Lung (tissue), 12 donors: Measurements from ENCODE around the gene GRM8. TPM values are rescaled to one million over a fixed set of nuclear protein-coding genes. Genes with fewer than 3 reads are reported as not detected.

Experiments used
- ATAC-seq: fragments of 200-7000 bp; cut with Tn5 transposase; one replicate; pipeline ENCODE4 v1.9.1; 2020; ENCODE audit warnings: moderate number of reproducible peaks; ENCODE audit not compliant: insufficient read depth, low FRiP score
- DNase-seq, 3 donors: peaks; one replicate each; pipeline ENCODE4 v3.0.0-alpha.2; 2013 to 2017
- H3K27ac ChIP-seq, 2 donors: one replicate each; pipeline ENCODE4 v1.5.1; 2013; ENCODE audit warnings: mild to moderate bottlenecking in 2 of 2, moderate library complexity in 2 of 2, control low read depth in 1 of 2, inconsistent platforms in 1 of 2, low read depth in 1 of 2, low read length in 1 of 2
- H3K27me3 ChIP-seq, 3 donors: one replicate each; pipeline ENCODE4 v1.5.1; 2013; ENCODE audit warnings: low read length in 2 of 3; ENCODE audit not compliant: control insufficient read depth in 3 of 3, insufficient read depth in 3 of 3
- H3K36me3 ChIP-seq, 4 donors: one replicate each; pipeline ENCODE4 v1.5.1; 2013; ENCODE audit warnings: low read length in 4 of 4, mild to moderate bottlenecking in 1 of 4, moderate library complexity in 1 of 4; ENCODE audit not compliant: control insufficient read depth in 4 of 4, insufficient read depth in 4 of 4
- H3K4me1 ChIP-seq, 5 donors: one replicate each; pipeline ENCODE4 v1.5.1; 2013; ENCODE audit warnings: low read length in 5 of 5, mild to moderate bottlenecking in 2 of 5, moderate library complexity in 1 of 5; ENCODE audit not compliant: control insufficient read depth in 5 of 5, insufficient read depth in 5 of 5
- H3K4me3 ChIP-seq: one replicate; pipeline ENCODE4 v1.5.1; 2013; ENCODE audit warnings: mild to moderate bottlenecking, control low read depth, moderate library complexity
- H3K9ac ChIP-seq, 2 donors: one replicate each; pipeline ENCODE4 v1.5.1; 2013; ENCODE audit warnings: low read length in 2 of 2, control low read depth in 1 of 2; ENCODE audit not compliant: insufficient read depth in 1 of 2
- H3K9me3 ChIP-seq, 4 donors: one replicate each; pipeline ENCODE4 v1.5.1; 2013; ENCODE audit warnings: low read length in 3 of 4, mild to moderate bottlenecking in 1 of 4, moderate library complexity in 1 of 4; ENCODE audit not compliant: control insufficient read depth in 4 of 4, insufficient read depth in 3 of 4
- CTCF ChIP-seq: IDR thresholded peaks from 2 replicates; pipeline ENCODE4 v1.5.1; 2012; ENCODE audit warnings: mild to moderate bottlenecking; ENCODE audit errors: control extremely low read depth, extremely low read depth
- WGBS, 2 donors: extraction: QIAGEN DNeasy Blood & Tissue Kit; methylation state at CpG; one replicate each; pipeline ENCODE4 v1.1.7; 2013; 5-methylcytosine and 5-hydroxymethylcytosine counted together
- polyA plus RNA-seq, 2 donors: library from polyadenylated mRNA; stranded (reverse); fragments of 200-250 nt; gene quantifications; one replicate each; pipeline ENCODE4 v1.2.1, GENCODE V29; 2013
- total RNA-seq, 2 donors: library from RNA; depleted of rRNA in 1 of 2; stranded (reverse); fragments of >200 nt in 1 of 2; gene quantifications; one replicate each; pipeline ENCODE4 v1.2.1, GENCODE V29; 2014 to 2021
- donor health status: control.
- donor health status: control.
- donor health status: Bipolar disorder and iron deficiency.
- donor health status: healthy.
- donor health status: DM: yes; HTN: yes; CAD: no.

GRM8 gene
- total and polyA plus RNA-seq, 4 donors: 0.01 to 0.83 (median 0.24) TPM; not detected in 1

DNA sequence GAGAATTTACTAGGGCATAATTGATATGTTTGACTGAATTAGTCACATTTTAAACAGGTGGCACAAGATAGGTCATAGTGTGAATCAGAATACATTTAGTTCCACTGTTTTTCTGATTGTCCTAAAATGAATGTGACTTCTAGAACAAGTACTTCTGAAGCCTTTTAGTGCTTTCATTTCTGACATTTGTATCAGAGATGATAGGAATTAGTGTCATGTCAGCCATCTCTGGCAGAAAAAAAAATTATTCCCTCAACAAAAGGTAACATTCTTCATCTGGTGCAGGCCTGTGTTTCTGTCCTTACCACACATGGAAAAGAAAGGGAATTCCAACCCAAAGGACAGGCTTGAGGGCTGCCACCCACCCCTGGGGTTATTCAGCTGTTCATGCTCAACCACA lies 21.3 kb downstream of the GRM8 start:
- Histone ChIP-seq H3K36me3 (no peaks in the 10 kb centered on the region), H3K4me1 (no peaks in the 10 kb centered on the region), H3K27me3 (no peaks in the 10 kb centered on the region), H3K4me3 (no peak overlapping the region), H3K9ac (no peak overlapping the region), H3K27ac (no peak overlapping the region), H3K9me3 (no peaks in the 10 kb centered on the region)
- ATAC-seq: no peak
- TF ChIP-seq CTCF: no peak
- DNase-seq: no peak

DNA sequence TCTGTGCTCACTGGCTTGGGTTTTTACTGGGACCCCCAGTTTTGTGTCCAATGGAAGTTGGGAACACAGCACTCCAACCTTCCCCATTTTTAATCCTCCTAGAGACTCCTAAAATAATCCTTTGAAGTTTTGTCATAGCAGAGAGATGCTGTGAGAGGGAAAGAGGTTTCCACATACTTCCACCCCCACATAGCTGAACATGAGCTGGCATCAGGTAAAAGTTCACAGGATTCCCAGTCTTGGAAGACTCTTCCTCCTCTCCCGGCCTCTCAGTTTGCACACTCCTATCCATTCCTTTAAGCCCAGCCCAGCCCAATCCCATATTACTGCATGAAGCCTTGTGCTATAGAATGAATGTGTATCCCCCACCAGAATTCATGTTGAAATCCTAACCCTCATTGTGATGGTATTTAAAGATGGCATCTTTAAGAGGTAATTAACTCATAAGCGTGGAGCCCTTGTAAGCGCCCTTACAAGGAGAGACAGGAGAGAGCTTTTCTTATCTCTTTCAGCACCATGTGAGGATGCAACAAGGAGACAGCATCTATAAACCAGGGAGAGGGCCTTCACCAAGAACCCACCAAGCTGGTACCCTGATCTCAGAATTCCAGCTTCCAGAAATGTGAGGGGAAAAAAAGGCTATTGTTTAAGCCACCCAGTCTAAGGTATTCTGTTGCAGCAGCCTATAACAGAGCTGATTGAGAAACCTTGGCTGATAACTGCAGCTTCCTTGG lies 22.4 kb downstream of the GRM8 start:
- H3K9me3 ChIP-seq: no peaks in the 10 kb centered on the region
- no peak for TF ChIP-seq CTCF
- ATAC-seq (no peak), DNase-seq (no peak)
- no peak overlapping the region for H3K9ac ChIP-seq
- no peak overlapping the region for H3K4me3 ChIP-seq
- H3K27me3 ChIP-seq: no peaks in the 10 kb centered on the region
- H3K27ac ChIP-seq: no peak overlapping the region
- H3K36me3 ChIP-seq: no peaks in the 10 kb centered on the region
- WGBS, 2 donors: 88 to 91% methylated on average over 3 of the region's 3 CpGs
- no peaks in the 10 kb centered on the region for H3K4me1 ChIP-seq

DNA sequence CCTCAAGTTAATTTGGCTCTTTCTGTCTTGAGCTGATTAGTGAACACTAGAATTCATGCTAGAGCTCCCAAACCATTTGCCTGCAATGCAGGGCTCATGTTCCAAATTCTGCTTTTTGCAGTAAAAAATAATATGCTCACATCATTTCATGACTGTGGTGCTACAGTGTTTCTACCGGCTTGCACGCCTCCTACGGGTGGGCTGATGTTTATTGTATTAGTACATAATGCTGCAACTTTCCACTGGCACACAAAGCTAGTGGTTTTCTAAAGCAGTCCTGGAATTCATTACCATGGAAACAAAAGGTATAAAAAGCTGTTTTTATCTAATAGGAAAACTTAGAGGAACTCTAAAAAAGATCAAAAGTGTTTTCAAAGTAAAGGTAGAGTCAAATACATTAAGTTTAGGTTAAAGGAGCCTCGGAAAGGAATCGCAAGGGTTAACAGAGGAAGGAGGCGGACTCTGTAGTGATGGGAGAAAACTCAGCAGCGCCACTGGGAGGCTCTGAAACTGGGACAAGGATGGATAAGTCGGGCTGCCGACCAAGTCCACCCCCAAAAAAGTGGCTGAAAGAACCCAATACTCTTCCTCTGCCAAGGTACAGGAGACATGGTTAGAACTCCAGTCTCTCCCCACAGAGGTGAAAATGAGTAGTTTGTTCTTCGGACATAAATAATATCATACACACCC lies 25.9 kb downstream of the GRM8 start:
- DNase-seq: no peak
- Histone ChIP-seq H3K27ac (no peak overlapping the region), H3K27me3 (no peaks in the 10 kb centered on the region), H3K4me1 (no peaks in the 10 kb centered on the region), H3K9me3 (peaks cover 0 to 2% (median 0%) of the 10 kb centered on the region in 4 donors), H3K9ac (no peak overlapping the region), H3K4me3 (no peak overlapping the region), H3K36me3 (no peaks in the 10 kb centered on the region)
- no peak for ATAC-seq
- no peak for TF ChIP-seq CTCF
- WGBS, 2 donors: 40 to 41% methylated on average over 10 of the region's 10 CpGs
